Smooth muscle cell (in vitro differentiated cells): ENCODE data around the gene PUS1. TPM values are rescaled to one million over a fixed set of nuclear protein-coding genes. Genes with fewer than 3 reads are reported as not detected.

Source experiments
- DNase-seq: peaks from one replicate; lab custom pipeline; 2025; ENCODE audit not compliant: unreplicated experiment; lab: John Stamatoyannopoulos, UW
- H2AFZ ChIP-seq: fragments of 200-600 bp; sonication (generic); 2 replicates; pipeline ENCODE4 v1.6.0; 2016; ENCODE audit warnings: antibody characterized with exemption, low read depth, mild to moderate bottlenecking
- H3F3A ChIP-seq: fragments of 200-600 bp; sonication (generic); 2 replicates; pipeline ENCODE4 v1.6.0; 2017; ENCODE audit warnings: antibody characterized with exemption, low read depth
- H3K27ac ChIP-seq: fragments of 200-600 bp; sonication (generic); 2 replicates; pipeline ENCODE4 v1.5.1; 2016; ENCODE audit warnings: low read depth, mild to moderate bottlenecking
- H3K27me3 ChIP-seq: fragments of 200-600 bp; sonication (generic); 2 replicates; pipeline ENCODE4 v1.6.1; 2016; ENCODE audit warnings: low read depth, mild to moderate bottlenecking
- H3K36me3 ChIP-seq: fragments of 200-600 bp; sonication (generic); 2 replicates; pipeline ENCODE4 v1.5.1; 2016; ENCODE audit warnings: low read depth
- H3K4me1 ChIP-seq: fragments of 200-600 bp; sonication (generic); 2 replicates; pipeline ENCODE4 v1.5.1; 2016; ENCODE audit warnings: low read depth
- H3K4me2 ChIP-seq: fragments of 200-600 bp; sonication (generic); 2 replicates; pipeline ENCODE4 v1.6.0; 2016; ENCODE audit warnings: mild to moderate bottlenecking
- H3K4me3 ChIP-seq: fragments of 200-600 bp; sonication (generic); 2 replicates; pipeline ENCODE4 v1.5.1; 2016; ENCODE audit warnings: mild to moderate bottlenecking
- H3K79me2 ChIP-seq: fragments of 200-600 bp; sonication (generic); 2 replicates; pipeline ENCODE4 v1.6.0; 2016; ENCODE audit warnings: low read depth, mild to moderate bottlenecking
- H3K9ac ChIP-seq: fragments of 200-600 bp; sonication (generic); 2 replicates; pipeline ENCODE4 v1.6.0; 2016; ENCODE audit warnings: low read depth
- H3K9me3 ChIP-seq: fragments of 200-600 bp; sonication (generic); replicated peaks from 2 replicates; pipeline ENCODE4 v1.5.1; 2016; ENCODE audit warnings: low read depth
- H4K20me1 ChIP-seq: fragments of 200-600 bp; sonication (generic); 2 replicates; pipeline ENCODE4 v1.6.0; 2016; ENCODE audit warnings: low read depth
- CTCF ChIP-seq: fragments of 200-600 bp; sonication (generic); IDR thresholded peaks from 2 replicates; pipeline ENCODE4 v1.5.1; 2017; ENCODE audit warnings: borderline replicate concordance, mild to moderate bottlenecking, antibody characterized with exemption; ENCODE audit not compliant: insufficient read depth, poor library complexity, severe bottlenecking
- WGBS: methylation state at CpG from one replicate; pipeline ENCODE4 v1.1.7; 2016; ENCODE audit warnings: low lambda C conversion rate; 5-methylcytosine and 5-hydroxymethylcytosine counted together
- polyA plus RNA-seq: library from polyadenylated mRNA; unstranded; fragments of >200 nt; fragmentation: Nextera tagmentation; extraction: Ambion mirVana; gene quantifications from 2 replicates; pipeline ENCODE4 v1.2.1, GENCODE V29; 2016
- total RNA-seq: library from RNA; depleted of rRNA; stranded (reverse); fragments of >200 nt; gene quantifications from 2 replicates; pipeline ENCODE4 v1.2.3, GENCODE V29; 2014

The PUS1 gene
- total and polyA plus RNA-seq, 2 experiments from 2014 or later: 6.6 to 22.2 TPM

GRCh38 chr12:131941116-131941986, 12.3 kb downstream of the PUS1 start:
- H4K20me1 ChIP-seq: no peaks in the 10 kb centered on the region
- no peak overlapping the region for H3K9ac ChIP-seq
- H3K9me3 ChIP-seq: no peaks in the 10 kb centered on the region
- H3K27ac ChIP-seq: no peak overlapping the region
- H3K36me3 ChIP-seq: peaks cover 3% of the 10 kb centered on the region
- H3K79me2 ChIP-seq: no peaks in the 10 kb centered on the region
- no peaks in the 10 kb centered on the region for H3K4me1 ChIP-seq
- H3F3A ChIP-seq: no peaks in the 10 kb centered on the region
- no peak overlapping the region for H3K4me3 ChIP-seq
- no peak overlapping the region for H2AFZ ChIP-seq
- DNase-seq: no peak
- WGBS: 98% methylated on average over 44 of the region's 46 CpGs
- H3K27me3 ChIP-seq: no peaks in the 10 kb centered on the region
- no peak for TF ChIP-seq CTCF
- H3K4me2 ChIP-seq: no peak overlapping the region

GRCh38 chr12:131941987-131942341, 12.9 kb downstream of the PUS1 start:
- 97% methylated on average over 7 of the region's 7 CpGs for WGBS

GRCh38 chr12:131942671-131943070, 13.6 kb downstream of the PUS1 start:
- 99% methylated on average over 11 of the region's 12 CpGs for WGBS
- no peak overlapping the region for H2AFZ ChIP-seq

More at GRCh38 chr12:131941987-131942341, 12.9 kb downstream of the PUS1 start:
- no peak for DNase-seq
- Histone ChIP-seq H3K79me2 (no peaks in the 10 kb centered on the region), H3K27me3 (no peaks in the 10 kb centered on the region), H3K4me2 (no peak overlapping the region), H3F3A (no peaks in the 10 kb centered on the region), H3K4me1 (no peaks in the 10 kb centered on the region), H3K4me3 (no peak overlapping the region), H3K27ac (no peak overlapping the region), H4K20me1 (no peaks in the 10 kb centered on the region), H2AFZ (no peak overlapping the region), H3K9ac (no peak overlapping the region), H3K9me3 (no peaks in the 10 kb centered on the region), H3K36me3 (peaks cover 3% of the 10 kb centered on the region)
- TF ChIP-seq CTCF: no peak

More at GRCh38 chr12:131942671-131943070, 13.6 kb downstream of the PUS1 start:
- peaks cover 1% of the 10 kb centered on the region for H3F3A ChIP-seq
- no peak overlapping the region for H3K4me2 ChIP-seq
- no peak overlapping the region for H3K27ac ChIP-seq
- no peak overlapping the region for H3K9ac ChIP-seq
- no peaks in the 10 kb centered on the region for H3K9me3 ChIP-seq
- no peak for DNase-seq
- no peaks in the 10 kb centered on the region for H3K27me3 ChIP-seq
- no peak for TF ChIP-seq CTCF
- no peaks in the 10 kb centered on the region for H3K4me1 ChIP-seq
- H4K20me1 ChIP-seq: no peaks in the 10 kb centered on the region
- H3K79me2 ChIP-seq: no peaks in the 10 kb centered on the region
- no peak overlapping the region for H3K4me3 ChIP-seq
- peaks cover 3% of the 10 kb centered on the region for H3K36me3 ChIP-seq
